ENCODE results near the gene DNMT1.
A peak's percentile ranks its signal among the peaks of the same experiment; 100 is the strongest.
"Not testable (repeated sequence)": the region's sequence is repeated elsewhere in the genome, so short reads cannot be mapped to it uniquely, and the experiment has no call there.

The DNMT1 gene

DNA sequence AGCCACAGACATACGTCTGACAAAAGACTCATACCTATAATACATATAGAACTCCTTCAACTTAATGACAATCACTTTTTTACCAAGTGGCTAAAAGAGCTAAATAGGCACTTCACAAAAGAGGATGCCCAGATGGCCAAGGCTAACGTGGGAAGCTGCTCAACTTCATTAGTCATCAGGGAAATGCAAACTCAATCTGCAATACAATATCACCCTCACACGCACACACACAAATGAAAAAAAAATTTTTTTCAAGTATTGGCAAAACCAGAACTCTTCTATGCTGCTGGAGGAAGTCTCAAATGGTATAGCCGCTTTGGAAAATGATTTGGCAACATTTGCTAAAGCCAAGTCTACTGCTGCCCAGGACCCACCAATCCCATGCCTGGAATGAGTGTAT lies 14.6 kb upstream of the DNMT1 start:
- in situ Hi-C loops (cut with HindIII; ENCODE audit: low sequenced_read_pairs): no loop called here
- no peak overlapping the region for H3K4me3 ChIP-seq (ENCODE audit: low read depth, low read length)
- TF ChIP-seq, protein P1, sequence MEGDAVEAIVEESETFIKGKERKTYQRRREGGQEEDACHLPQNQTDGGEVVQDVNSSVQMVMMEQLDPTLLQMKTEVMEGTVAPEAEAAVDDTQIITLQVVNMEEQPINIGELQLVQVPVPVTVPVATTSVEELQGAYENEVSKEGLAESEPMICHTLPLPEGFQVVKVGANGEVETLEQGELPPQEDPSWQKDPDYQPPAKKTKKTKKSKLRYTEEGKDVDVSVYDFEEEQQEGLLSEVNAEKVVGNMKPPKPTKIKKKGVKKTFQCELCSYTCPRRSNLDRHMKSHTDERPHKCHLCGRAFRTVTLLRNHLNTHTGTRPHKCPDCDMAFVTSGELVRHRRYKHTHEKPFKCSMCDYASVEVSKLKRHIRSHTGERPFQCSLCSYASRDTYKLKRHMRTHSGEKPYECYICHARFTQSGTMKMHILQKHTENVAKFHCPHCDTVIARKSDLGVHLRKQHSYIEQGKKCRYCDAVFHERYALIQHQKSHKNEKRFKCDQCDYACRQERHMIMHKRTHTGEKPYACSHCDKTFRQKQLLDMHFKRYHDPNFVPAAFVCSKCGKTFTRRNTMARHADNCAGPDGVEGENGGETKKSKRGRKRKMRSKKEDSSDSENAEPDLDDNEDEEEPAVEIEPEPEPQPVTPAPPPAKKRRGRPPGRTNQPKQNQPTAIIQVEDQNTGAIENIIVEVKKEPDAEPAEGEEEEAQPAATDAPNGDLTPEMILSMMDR (IDR thresholded peaks at IDR 0.05; ENCODE audit: low read depth, low read length): no peak
- no peak for DNase-seq (ENCODE audit: low read depth, low spot score)

GRCh38 chr19:10207026-10207425 lies 12.3 kb upstream of the DNMT1 start:
- no peak for DNase-seq (ENCODE audit: low read depth, low spot score)
- no peak overlapping the region for H3K4me3 ChIP-seq (ENCODE audit: low read depth, low read length)
- in situ Hi-C loops (cut with HindIII; ENCODE audit: low sequenced_read_pairs): no loop called here
- TF ChIP-seq, protein P1 (IDR thresholded peaks at IDR 0.05; ENCODE audit: low read depth, low read length): no peak

GRCh38 chr19:10206226-10206885 lies 11.6 kb upstream of the DNMT1 start:
- TF ChIP-seq, protein P1 (IDR thresholded peaks at IDR 0.05; ENCODE audit: low read depth, low read length): no peak
- H3K4me3 ChIP-seq (ENCODE audit: low read depth, low read length): no peak overlapping the region
- in situ Hi-C loops (cut with HindIII; ENCODE audit: low sequenced_read_pairs): no loop called here
- DNase-seq (ENCODE audit: low read depth, low spot score): peak; percentile 67

GRCh38 chr19:10205636-10206035 lies 10.9 kb upstream of the DNMT1 start:
- in situ Hi-C loops (cut with HindIII; ENCODE audit: low sequenced_read_pairs): no loop called here
- TF ChIP-seq, protein P1 (IDR thresholded peaks at IDR 0.05; ENCODE audit: low read depth, low read length): no peak
- no peak for DNase-seq (ENCODE audit: low read depth, low spot score)
- no peak overlapping the region for H3K4me3 ChIP-seq (ENCODE audit: low read depth, low read length)

DNA sequence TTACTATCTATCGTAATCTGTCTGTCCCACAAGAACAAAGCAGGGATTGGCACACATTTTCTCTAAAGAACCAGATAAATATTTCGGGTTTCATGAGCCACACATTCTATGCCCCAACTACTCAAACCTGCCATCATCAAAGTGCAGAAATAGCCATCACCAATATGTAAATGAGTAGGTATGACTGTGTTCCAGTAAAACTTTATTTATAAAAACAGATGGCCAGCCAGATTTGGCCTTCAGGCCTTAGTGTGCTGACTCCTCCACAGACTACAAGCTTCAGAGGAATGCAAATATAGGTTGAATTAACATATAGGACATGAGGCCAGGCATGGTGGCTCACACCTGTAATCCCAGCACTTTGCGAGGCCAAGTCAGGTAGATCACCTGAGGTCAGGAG lies 8.9 kb upstream of the DNMT1 start:
- H3K4me3 ChIP-seq (ENCODE audit: low read depth, low read length): no peak overlapping the region
- TF ChIP-seq, protein P1 (IDR thresholded peaks at IDR 0.05; ENCODE audit: low read depth, low read length): no peak
- in situ Hi-C loops (cut with HindIII; ENCODE audit: low sequenced_read_pairs): no loop called here
- DNase-seq (ENCODE audit: low read depth, low spot score): no peak

DNA sequence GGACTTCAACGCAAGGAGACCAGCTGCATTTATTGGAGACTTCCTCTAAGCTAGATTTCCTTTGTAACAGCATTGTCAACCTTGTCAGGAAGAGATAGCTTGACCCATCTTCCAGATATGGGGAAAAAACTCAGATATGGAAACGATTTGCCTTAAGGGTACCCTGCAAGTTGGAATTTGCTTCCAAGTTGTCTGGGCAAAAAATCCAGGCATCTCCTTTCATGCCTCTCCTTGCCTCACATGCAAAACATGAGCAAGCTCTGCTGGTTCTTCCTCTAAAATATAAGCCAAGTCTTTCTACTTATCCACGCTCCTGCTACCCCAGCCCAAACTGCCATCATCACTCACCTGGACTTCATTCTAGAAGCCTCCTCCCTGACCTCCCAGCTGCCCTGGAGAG lies 6.4 kb upstream of the DNMT1 start:
- H3K4me3 ChIP-seq (ENCODE audit: low read depth, low read length): no peak overlapping the region
- TF ChIP-seq, protein P1 (IDR thresholded peaks at IDR 0.05; ENCODE audit: low read depth, low read length): no peak
- DNase-seq (ENCODE audit: low read depth, low spot score): no peak
- in situ Hi-C loops (cut with HindIII; ENCODE audit: low sequenced_read_pairs): no loop called here

DNA sequence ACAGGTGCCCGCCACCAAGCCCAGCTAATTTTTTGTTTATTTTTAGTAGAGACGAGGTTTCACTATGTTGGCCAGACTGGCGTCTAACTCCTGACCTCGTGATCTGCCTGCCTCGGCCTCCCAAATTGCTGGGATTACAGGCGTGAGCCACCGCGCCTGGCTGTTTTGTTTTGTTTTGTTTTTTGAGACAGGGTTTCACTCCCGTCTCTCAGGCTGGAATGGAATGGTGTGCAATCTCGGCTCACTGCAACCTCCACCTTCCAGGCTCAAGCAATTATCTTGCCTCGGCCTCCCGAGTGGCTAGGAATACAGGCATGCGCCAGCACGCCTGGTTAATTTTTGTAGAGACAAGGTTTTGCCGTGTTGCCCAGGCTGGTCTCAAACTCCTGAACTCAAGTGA lies 5.3 kb upstream of the DNMT1 start:
- in situ Hi-C loops (cut with HindIII; ENCODE audit: low sequenced_read_pairs); DNase-seq (ENCODE audit: low read depth, low spot score); H3K4me3 ChIP-seq (ENCODE audit: low read depth, low read length): not testable (repeated sequence)

DNA sequence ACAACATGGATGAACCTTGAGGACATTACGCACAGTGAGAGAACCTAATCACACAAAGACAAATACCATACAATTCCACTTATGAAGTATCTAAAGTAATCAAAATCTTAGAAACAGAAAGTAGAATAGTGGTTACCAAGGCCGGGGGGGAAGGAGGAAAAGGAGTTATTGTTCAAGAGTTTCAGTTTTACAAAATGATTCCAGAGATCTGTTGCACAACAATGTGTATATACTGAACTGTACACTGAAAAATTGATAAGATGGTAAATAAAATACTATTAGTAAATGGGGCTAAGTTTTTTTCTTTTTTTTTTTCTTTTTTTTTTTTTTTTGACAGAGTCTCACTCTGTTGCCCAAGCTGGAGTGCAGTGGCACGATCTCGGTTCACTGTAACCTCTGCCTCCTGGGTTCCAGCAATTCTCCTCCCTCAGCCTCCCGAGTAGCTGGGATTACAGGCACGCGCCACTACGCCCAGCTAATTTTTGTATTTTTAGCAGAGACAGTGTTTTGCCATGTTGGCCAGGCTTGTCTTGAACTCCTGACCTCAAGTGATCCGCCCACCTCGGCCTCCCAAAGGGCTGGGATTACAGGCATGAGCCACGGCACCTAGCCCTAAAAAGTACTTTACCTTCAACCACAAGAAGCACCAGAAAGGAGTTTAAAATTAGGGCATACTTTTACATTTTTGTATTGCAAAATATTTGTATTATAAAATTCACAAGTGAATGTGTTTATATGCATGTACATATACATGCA lies 4.3 kb upstream of the DNMT1 start:
- DNase-seq (ENCODE audit: low read depth, low spot score); in situ Hi-C loops (cut with HindIII; ENCODE audit: low sequenced_read_pairs): not testable (repeated sequence)

More for the DNA sequence above, 4.3 kb upstream of the DNMT1 start:
- H3K4me3 ChIP-seq (ENCODE audit: low read depth, low read length): not testable (repeated sequence)

All from astrocyte of the spinal cord (primary cell).